HepG2 (cell line): ENCODE results near the gene FBLL1. TPM values are rescaled to one million over a fixed set of nuclear protein-coding genes. Genes with fewer than 3 reads are reported as not detected.

Experiments
- CBX5 ChIP-seq: sonication (generic); formaldehyde crosslinking; IDR thresholded peaks from 2 replicates; pipeline ENCODE4 v1.4.0; 2020; ENCODE audit warnings: missing genetic modification reagents, borderline replicate concordance
- CCDC6 ChIP-seq: sonication (generic); formaldehyde crosslinking; IDR thresholded peaks from 2 replicates; pipeline ENCODE4 v1.8.1; 2022; ENCODE audit warnings: mild to moderate bottlenecking, missing genetic modification reagents, moderate library complexity
- FOXM1 ChIP-seq: sonication (generic); formaldehyde crosslinking; IDR thresholded peaks from 2 replicates; pipeline ENCODE4 v1.5.0; 2020; ENCODE audit warnings: missing genetic modification reagents
- GABPA ChIP-seq, 2 experiments: IDR thresholded peaks; 2 replicates each; pipeline ENCODE4 v1.6.1; 2011 to 2016; ENCODE audit warnings: low read depth in 2 of 2, low read length in 1 of 2, missing biosample characterization in 1 of 2, missing genetic modification characterization in 1 of 2
- HNF4A ChIP-seq: sonication (generic); formaldehyde crosslinking; IDR thresholded peaks from 2 replicates; pipeline ENCODE4 v1.4.0; 2020; ENCODE audit warnings: missing genetic modification reagents
- LBX2 ChIP-seq: sonication (generic); formaldehyde crosslinking; IDR thresholded peaks from 2 replicates; pipeline ENCODE4 v1.5.0; 2020; ENCODE audit warnings: missing genetic modification reagents, mild to moderate bottlenecking, borderline replicate concordance
- MTF1 ChIP-seq: sonication (generic); formaldehyde crosslinking; IDR thresholded peaks from 2 replicates; pipeline ENCODE4 v1.5.0; 2020; ENCODE audit warnings: missing genetic modification reagents
- NFKB2 ChIP-seq: sonication (generic); formaldehyde crosslinking; IDR thresholded peaks from 2 replicates; pipeline ENCODE4 v1.4.0; 2020; ENCODE audit warnings: missing genetic modification reagents, borderline replicate concordance
- PCBP1 ChIP-seq: fragments of 200-400 bp; formaldehyde crosslinking; IDR thresholded peaks from 2 replicates; pipeline ENCODE4 v1.6.1; 2017; ENCODE audit warnings: mild to moderate bottlenecking, low read depth, low read length, borderline replicate concordance
- RFX1 ChIP-seq: fragments of 450-650 bp; IDR thresholded peaks from 2 replicates; pipeline ENCODE4 v1.6.1; 2017
- ZNF180 ChIP-seq: sonication (generic); formaldehyde crosslinking; IDR thresholded peaks from 2 replicates; pipeline ENCODE4 v1.4.0; 2020; ENCODE audit warnings: low read depth, missing genetic modification reagents, borderline replicate concordance
- ZNF276 ChIP-seq: sonication (generic); formaldehyde crosslinking; IDR thresholded peaks from 2 replicates; pipeline ENCODE4 v1.4.0; 2020; ENCODE audit warnings: mild to moderate bottlenecking, low read depth, missing genetic modification reagents
- ZNF382 ChIP-seq: sonication (generic); formaldehyde crosslinking; IDR thresholded peaks from 2 replicates; pipeline ENCODE4 v1.5.0; 2020; ENCODE audit warnings: missing genetic modification reagents, mild to moderate bottlenecking, borderline replicate concordance
- ZNF646 ChIP-seq: sonication (generic); formaldehyde crosslinking; IDR thresholded peaks from 2 replicates; pipeline ENCODE4 v1.9.0; 2021; ENCODE audit warnings: mild to moderate bottlenecking, missing genetic modification reagents
- ZNF672 ChIP-seq: sonication (generic); formaldehyde crosslinking; IDR thresholded peaks from 2 replicates; pipeline ENCODE4 v1.8.1; 2022; ENCODE audit warnings: missing genetic modification reagents
- ZNF83 ChIP-seq: sonication (generic); formaldehyde crosslinking; IDR thresholded peaks from 2 replicates; pipeline ENCODE4 v1.4.0; 2020; ENCODE audit warnings: missing genetic modification reagents, mild to moderate bottlenecking, borderline replicate concordance
- ZNF850 ChIP-seq: sonication (generic); formaldehyde crosslinking; conservative IDR thresholded peaks from 2 replicates; pipeline ENCODE4 v1.9.0; 2021; ENCODE audit warnings: mild to moderate bottlenecking, missing genetic modification reagents
- polyA plus RNA-seq, 8 experiments: library from polyadenylated mRNA; depleted of rRNA in 3 of 8; stranded (reverse) in 7 of 8; unstranded in 1 of 8; fragments of >200 nt; fragmentation: Illumina TruSeq in 4 of 8; extraction: Trizol in 4 of 8; gene quantifications; 2 replicates each; pipeline versions ENCODE4 v1.2.1 to v1.2.3, GENCODE V29; 2011 to 2016; ENCODE audit warnings: low read depth in 4 of 8, missing spikeins in 1 of 8, mixed read lengths in 1 of 8; ENCODE audit not compliant: insufficient read depth in 1 of 8
- total RNA-seq, 5 experiments: library from RNA; depleted of rRNA; stranded (reverse); fragments of >200 nt; fragmentation: Illumina TruSeq; extraction: Trizol; gene quantifications; 2 replicates each; pipeline ENCODE4 v1.2.3, GENCODE V29; 2016; ENCODE audit warnings: low read depth in 1 of 5

The FBLL1 gene
- total and polyA plus RNA-seq, 2 of the 13 experiments (the other 11 are each of a cell fraction or from before 2014, with no cell fraction given): 0.17 to 0.18 TPM

- TF ChIP-seq ZNF850 (CRISPR knock-in tag): no peak
- no peak for TF ChIP-seq ZNF382 (CRISPR knock-in tag)
- TF ChIP-seq NFKB2 (CRISPR knock-in tag): no peak
- TF ChIP-seq ZNF276 (CRISPR knock-in tag): no peak
- TF ChIP-seq FOXM1 (CRISPR knock-in tag): no peak
- TF ChIP-seq RFX1: no peak
- no peak for TF ChIP-seq ZNF672 (CRISPR knock-in tag)
- TF ChIP-seq MTF1: no peak
- TF ChIP-seq ZNF180 (CRISPR knock-in tag): no peak
- TF ChIP-seq GABPA (IDR thresholded peaks at IDR 0.05; ENCODE audit: low read depth, low read length): peak; percentile 87
- peak; percentile 95 for TF ChIP-seq GABPA (CRISPR knock-in tag; IDR thresholded peaks at IDR 0.05; ENCODE audit: low read depth)
- TF ChIP-seq CCDC6: peak; percentile 79; the same call in 1 of the 2 replicates
- 0 out of 2 replicates have a peak, but pooled peaks have one; percentile 69 for TF ChIP-seq LBX2 (CRISPR knock-in tag)
- TF ChIP-seq HNF4A: no peak
- no peak for TF ChIP-seq ZNF83 (CRISPR knock-in tag)
- TF ChIP-seq PCBP1: 0 out of 2 replicates have a peak, but pooled peaks have one; percentile 53
- TF ChIP-seq ZNF646 (CRISPR knock-in tag): no peak
- peak; percentile 71; the same call in 1 of the 2 replicates for TF ChIP-seq CBX5 (CRISPR knock-in tag)
Measured at GRCh38 chr5:168579488-168580226, 50.6 kb downstream of the FBLL1 start (continued).
